ENCODE results near the gene ALMS1. TPM values are rescaled to one million over a fixed set of nuclear protein-coding genes. Genes with fewer than 3 reads are reported as not detected.
"Not testable (repeated sequence)": the region's sequence is repeated elsewhere in the genome, so short reads cannot be mapped to it uniquely, and the experiment has no call there.

ALMS1 gene
- total RNA-seq, 1 donor from 2014 or later = 22.0 TPM

DNA sequence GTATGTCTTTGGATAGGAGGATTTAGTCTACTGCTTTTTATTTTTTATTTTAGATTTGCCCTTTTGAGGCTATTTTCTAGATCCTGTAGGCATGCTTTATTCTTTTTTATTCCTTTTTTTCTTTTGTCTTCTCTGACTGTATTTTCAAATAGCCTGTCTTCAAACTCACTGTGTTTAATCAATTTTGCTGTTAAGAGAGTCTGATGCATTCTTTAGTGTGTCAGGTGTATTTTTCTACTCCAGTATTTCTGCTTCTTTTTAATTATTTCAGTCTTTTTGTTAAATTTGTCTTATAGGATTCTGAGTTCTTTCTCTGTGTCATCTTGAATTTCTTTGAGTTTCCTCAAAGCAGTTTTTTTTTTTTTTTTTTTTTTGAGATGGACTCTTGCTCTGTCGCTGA, 143.1 kb downstream of the ALMS1 start:
- TF ChIP-seq, protein P1, sequence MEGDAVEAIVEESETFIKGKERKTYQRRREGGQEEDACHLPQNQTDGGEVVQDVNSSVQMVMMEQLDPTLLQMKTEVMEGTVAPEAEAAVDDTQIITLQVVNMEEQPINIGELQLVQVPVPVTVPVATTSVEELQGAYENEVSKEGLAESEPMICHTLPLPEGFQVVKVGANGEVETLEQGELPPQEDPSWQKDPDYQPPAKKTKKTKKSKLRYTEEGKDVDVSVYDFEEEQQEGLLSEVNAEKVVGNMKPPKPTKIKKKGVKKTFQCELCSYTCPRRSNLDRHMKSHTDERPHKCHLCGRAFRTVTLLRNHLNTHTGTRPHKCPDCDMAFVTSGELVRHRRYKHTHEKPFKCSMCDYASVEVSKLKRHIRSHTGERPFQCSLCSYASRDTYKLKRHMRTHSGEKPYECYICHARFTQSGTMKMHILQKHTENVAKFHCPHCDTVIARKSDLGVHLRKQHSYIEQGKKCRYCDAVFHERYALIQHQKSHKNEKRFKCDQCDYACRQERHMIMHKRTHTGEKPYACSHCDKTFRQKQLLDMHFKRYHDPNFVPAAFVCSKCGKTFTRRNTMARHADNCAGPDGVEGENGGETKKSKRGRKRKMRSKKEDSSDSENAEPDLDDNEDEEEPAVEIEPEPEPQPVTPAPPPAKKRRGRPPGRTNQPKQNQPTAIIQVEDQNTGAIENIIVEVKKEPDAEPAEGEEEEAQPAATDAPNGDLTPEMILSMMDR (IDR thresholded peaks at IDR 0.05) = no peak
- H3K36me3 ChIP-seq = peaks cover 7% of the 10 kb centered on the region

DNA sequence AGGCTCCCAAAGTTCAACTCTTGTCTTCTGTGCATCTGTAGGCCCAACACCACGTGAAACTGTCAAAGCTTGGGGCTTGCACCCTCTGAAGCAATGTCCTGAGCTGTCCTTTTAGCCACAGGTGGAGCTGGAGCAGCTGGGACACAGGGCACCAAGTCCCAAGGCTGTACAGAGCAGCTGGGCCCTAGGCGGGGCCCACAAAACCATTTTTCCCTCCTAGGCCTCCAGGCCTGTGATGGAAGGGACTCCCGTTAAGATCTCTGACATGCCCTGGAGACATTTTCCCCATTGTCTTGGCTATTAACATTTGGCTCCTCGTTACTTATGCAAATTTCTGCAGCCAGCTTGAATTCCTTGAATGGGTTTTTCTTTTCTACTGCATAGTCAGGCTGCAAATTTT, 145.1 kb downstream of the ALMS1 start:
- Histone ChIP-seq H3K9me3 (peaks cover 31% of the 10 kb centered on the region), H3K36me3 (peaks cover 14% of the 10 kb centered on the region)
- DNase-seq; H3K27ac ChIP-seq; ATAC-seq; intact Hi-C loops (cut with DNase I); H3K27me3 ChIP-seq (ENCODE audit: low read depth); H3K4me1 ChIP-seq; H3K4me3 ChIP-seq: not testable (repeated sequence)

More for the DNA sequence above, 143.1 kb downstream of the ALMS1 start:
- Histone ChIP-seq H3K9me3 (peaks cover 35% of the 10 kb centered on the region), H3K4me3 (no peak overlapping the region), H3K27ac (no peak overlapping the region), H3K27me3 (ENCODE audit: low read depth) (no peaks in the 10 kb centered on the region), H3K4me1 (no peaks in the 10 kb centered on the region)
- ATAC-seq = no peak
- no peak for DNase-seq
- intact Hi-C loops (cut with DNase I) = no loop called here

DNA sequence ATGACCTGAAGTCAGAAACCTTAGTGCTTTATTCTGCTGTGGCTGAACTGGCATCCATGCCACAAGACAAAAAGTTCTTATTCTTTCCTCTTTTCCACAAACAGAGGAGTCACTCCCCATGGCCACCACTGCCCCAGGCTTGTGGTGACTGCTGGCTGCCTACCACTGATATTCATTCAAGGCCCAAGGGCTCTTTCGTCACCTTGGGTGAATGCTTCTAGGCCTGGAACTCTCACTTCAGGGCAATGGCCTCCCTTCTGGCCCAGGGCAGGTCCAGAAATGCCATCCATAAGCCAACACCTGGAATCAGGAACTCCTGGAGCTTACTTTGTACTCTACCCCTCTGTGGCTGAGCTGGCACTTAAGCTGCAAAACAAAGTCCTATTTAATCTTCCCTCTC, 146.7 kb downstream of the ALMS1 start:
- DNase-seq = no peak
- Histone ChIP-seq H3K36me3 (peaks cover 14% of the 10 kb centered on the region), H3K27me3 (ENCODE audit: low read depth) (no peaks in the 10 kb centered on the region), H3K9me3 (peaks cover 15% of the 10 kb centered on the region), H3K4me3 (no peak overlapping the region), H3K27ac (no peak overlapping the region), H3K4me1 (no peaks in the 10 kb centered on the region)
- intact Hi-C loops (cut with DNase I) = no loop called here
- TF ChIP-seq, protein P1 (IDR thresholded peaks at IDR 0.05) = no peak
- no peak for ATAC-seq

DNA sequence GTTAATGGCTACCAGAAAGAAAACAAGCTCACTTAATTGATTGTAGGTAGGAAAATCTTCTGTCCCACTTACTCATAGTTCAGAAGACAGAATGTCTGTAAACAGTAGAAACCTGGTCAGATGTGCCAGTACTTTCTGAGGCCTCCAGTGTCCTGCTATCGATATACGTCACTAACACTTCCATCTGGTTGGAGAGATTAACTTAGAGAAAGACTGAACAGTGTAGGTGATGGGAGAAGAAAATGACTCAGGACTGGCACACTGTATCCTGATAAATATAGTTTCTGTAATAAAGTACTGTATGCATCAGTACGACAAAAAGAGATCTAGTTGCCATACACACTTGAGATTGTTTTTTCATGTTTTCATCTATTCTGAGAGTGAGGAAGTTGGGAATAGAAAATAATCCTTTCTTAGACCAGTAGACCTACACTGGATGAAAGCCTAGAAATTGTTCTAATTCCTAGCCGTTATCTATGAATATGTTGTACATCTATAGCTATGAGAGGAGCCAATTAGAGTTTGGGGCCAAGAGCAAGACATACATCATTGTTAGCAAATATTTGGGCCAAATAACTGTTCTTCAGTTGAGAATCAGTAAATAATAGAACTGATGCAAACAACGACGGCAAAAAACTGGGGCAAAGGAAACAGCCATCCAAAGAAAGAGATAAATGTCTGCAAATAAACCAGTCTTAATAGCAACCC, 150.7 kb downstream of the ALMS1 start:
- no peak for DNase-seq

DNA sequence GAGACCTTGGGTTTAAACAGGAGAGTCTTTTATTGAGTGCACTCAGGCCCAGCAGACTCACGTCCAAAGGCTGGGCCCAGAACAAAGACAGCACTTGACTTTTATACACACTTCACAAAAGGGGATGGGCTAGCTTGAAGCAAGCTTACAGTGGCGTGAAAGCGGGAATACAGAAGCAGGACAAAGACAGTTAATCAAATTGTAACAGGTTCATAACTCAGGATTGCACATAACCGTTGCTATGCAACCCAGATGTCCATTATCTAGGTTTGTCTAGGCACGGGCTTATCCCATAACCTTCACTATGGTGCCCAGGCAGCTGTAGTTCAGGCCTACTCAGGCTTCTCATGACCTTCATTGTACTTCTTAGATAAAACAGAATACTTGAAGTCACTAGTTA, 175.2 kb downstream of the ALMS1 start:
- H3K4me1 ChIP-seq; H3K27ac ChIP-seq; H3K27me3 ChIP-seq (ENCODE audit: low read depth); H3K4me3 ChIP-seq; intact Hi-C loops (cut with DNase I); H3K9me3 ChIP-seq; DNase-seq; ATAC-seq: not testable (repeated sequence)
- H3K36me3 ChIP-seq = peaks cover 20% of the 10 kb centered on the region

More for the DNA sequence above, 150.7 kb downstream of the ALMS1 start:
- Histone ChIP-seq H3K9me3 (peaks cover 6% of the 10 kb centered on the region), H3K27me3 (ENCODE audit: low read depth) (no peaks in the 10 kb centered on the region), H3K27ac (no peak overlapping the region), H3K4me1 (no peaks in the 10 kb centered on the region), H3K36me3 (peaks cover 21% of the 10 kb centered on the region), H3K4me3 (no peak overlapping the region)
- TF ChIP-seq, protein P1 (IDR thresholded peaks at IDR 0.05) = no peak
- ATAC-seq = no peak
- intact Hi-C loops (cut with DNase I) = no loop called here

DNA sequence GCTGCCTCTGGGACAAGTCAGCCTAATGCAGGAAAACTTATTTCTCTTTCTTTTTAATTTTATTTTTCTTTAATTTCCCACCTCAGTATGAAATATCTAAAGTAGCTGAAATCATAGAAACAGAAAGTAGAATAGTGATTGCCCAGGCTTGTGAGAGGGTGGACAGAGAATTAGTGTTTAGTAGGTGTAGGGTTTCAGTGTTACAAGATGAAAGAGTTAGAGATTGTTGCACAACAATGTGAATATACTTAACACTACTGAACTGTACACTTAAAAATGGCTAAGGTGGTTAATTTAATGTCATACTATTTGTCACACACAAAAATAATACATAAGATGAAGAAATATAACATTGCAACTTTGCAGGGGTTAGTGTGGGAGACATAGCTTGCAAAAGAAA, 175.8 kb downstream of the ALMS1 start:
- H3K4me3 ChIP-seq = no peak overlapping the region
- H3K9me3 ChIP-seq = no peaks in the 10 kb centered on the region
- no peaks in the 10 kb centered on the region for H3K27me3 ChIP-seq (ENCODE audit: low read depth)
- TF ChIP-seq, protein P1 (IDR thresholded peaks at IDR 0.05) = no peak
- intact Hi-C loops (cut with DNase I) = no loop called here
- no peak overlapping the region for H3K27ac ChIP-seq
- ATAC-seq (no peak), DNase-seq (no peak)
- no peaks in the 10 kb centered on the region for H3K4me1 ChIP-seq
- H3K36me3 ChIP-seq = peaks cover 20% of the 10 kb centered on the region

All from lower lobe of right lung (tissue), 2 donors.